ENCODE results near the gene MMP24. TPM values are rescaled to one million over a fixed set of nuclear protein-coding genes. Genes with fewer than 3 reads are reported as not detected.

The MMP24 gene
- total RNA-seq, 2 experiments from 2014 or later = not detected

GRCh38 chr20:35300469-35301262, 74.2 kb downstream of the MMP24 start:
- H3K27ac Mint-ChIP-seq = no peak overlapping the region
- TF ChIP-seq, protein P1, sequence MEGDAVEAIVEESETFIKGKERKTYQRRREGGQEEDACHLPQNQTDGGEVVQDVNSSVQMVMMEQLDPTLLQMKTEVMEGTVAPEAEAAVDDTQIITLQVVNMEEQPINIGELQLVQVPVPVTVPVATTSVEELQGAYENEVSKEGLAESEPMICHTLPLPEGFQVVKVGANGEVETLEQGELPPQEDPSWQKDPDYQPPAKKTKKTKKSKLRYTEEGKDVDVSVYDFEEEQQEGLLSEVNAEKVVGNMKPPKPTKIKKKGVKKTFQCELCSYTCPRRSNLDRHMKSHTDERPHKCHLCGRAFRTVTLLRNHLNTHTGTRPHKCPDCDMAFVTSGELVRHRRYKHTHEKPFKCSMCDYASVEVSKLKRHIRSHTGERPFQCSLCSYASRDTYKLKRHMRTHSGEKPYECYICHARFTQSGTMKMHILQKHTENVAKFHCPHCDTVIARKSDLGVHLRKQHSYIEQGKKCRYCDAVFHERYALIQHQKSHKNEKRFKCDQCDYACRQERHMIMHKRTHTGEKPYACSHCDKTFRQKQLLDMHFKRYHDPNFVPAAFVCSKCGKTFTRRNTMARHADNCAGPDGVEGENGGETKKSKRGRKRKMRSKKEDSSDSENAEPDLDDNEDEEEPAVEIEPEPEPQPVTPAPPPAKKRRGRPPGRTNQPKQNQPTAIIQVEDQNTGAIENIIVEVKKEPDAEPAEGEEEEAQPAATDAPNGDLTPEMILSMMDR (IDR thresholded peaks at IDR 0.05) = no peak

DNA sequence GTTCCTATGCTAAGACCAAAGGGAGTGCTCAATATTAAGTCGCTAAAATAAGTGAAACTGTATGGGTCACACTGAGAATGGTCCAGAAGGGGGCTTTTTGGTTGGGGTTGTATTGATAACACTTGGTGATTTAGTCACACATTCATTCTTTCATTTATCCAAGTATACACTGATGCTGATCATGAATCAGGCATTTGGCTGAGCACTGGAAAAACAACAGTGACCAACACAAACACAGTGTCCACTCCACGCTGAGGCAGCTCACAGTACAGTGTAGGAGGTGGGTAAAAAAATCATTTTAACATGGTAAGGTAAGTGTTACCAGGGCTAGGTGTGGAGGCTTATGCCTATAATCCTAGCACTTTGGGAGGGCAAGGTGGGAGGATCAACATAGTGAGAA, 74.9 kb downstream of the MMP24 start:
- TF ChIP-seq, protein P1 (IDR thresholded peaks at IDR 0.05) = no peak
- H3K27ac ChIP-seq (ENCODE audit: low read depth in 1 of 2, low read length in 2 of 2) = no peak overlapping the region
- no peak overlapping the region for H3K4me3 ChIP-seq (ENCODE audit: low read length)
- H3K27me3 Mint-ChIP-seq = no peaks in the 10 kb centered on the region
- intact Hi-C loops (cut with DNase I, micrococcal nuclease) = loop anchor here in 1 of 2 experiments (10.0 kb wide), 1 partner anchor 157 kb away; the partner anchor contains the start of gene EDEM2
- ATAC-seq (ENCODE audit: poor library complexity) (no peak), DNase-seq (no peak)
- H3K9me3 Mint-ChIP-seq = no peaks in the 10 kb centered on the region
- no peaks in the 10 kb centered on the region for H3K27me3 ChIP-seq (ENCODE audit: control insufficient read depth in 1 of 2, insufficient read depth in 2 of 2, low read length in 2 of 2)
- ChIA-PET CTCF (no interaction called here), POLR2A (no interaction called here)
- H3K27ac Mint-ChIP-seq = no peak overlapping the region
- peaks cover 8% of the 10 kb centered on the region for H3K4me1 Mint-ChIP-seq (ENCODE audit: low read depth)
- no peaks in the 10 kb centered on the region for H3K9me3 ChIP-seq (ENCODE audit: control insufficient read depth in 1 of 2, insufficient read depth in 1 of 2, low read length in 2 of 2)
- H3K4me3 Mint-ChIP-seq = no peak overlapping the region
- H3K4me1 ChIP-seq (ENCODE audit: insufficient read depth, low read length) = peaks cover 10% of the 10 kb centered on the region
- peaks cover 8% of the 10 kb centered on the region for H3K36me3 ChIP-seq (ENCODE audit: insufficient read depth, low read length)
- H3K36me3 Mint-ChIP-seq (ENCODE audit: low read depth) = peaks cover 5% of the 10 kb centered on the region

More at GRCh38 chr20:35300469-35301262, 74.2 kb downstream of the MMP24 start:
- peaks cover 8% of the 10 kb centered on the region for H3K4me1 Mint-ChIP-seq (ENCODE audit: low read depth)
- H3K36me3 Mint-ChIP-seq (ENCODE audit: low read depth) = no peaks in the 10 kb centered on the region
- CTCF ChIA-PET = no interaction called here
- no peaks in the 10 kb centered on the region for H3K9me3 Mint-ChIP-seq
- Histone ChIP-seq H3K36me3 (ENCODE audit: insufficient read depth, low read length) (peaks cover under 1% of the 10 kb centered on the region), H3K4me3 (ENCODE audit: low read length) (no peak overlapping the region), H3K27ac (ENCODE audit: low read depth in 1 of 2, low read length in 2 of 2) (no peak overlapping the region), H3K4me1 (ENCODE audit: insufficient read depth, low read length) (peaks cover 10% of the 10 kb centered on the region), H3K9me3 (ENCODE audit: control insufficient read depth in 1 of 2, insufficient read depth in 1 of 2, low read length in 2 of 2) (no peaks in the 10 kb centered on the region), H3K27me3 (ENCODE audit: control insufficient read depth in 1 of 2, insufficient read depth in 2 of 2, low read length in 2 of 2) (no peaks in the 10 kb centered on the region)
- intact Hi-C loops (cut with DNase I, micrococcal nuclease) = loop anchor here in 1 of 2 experiments (10.0 kb wide), 1 partner anchor 156 kb away; the partner anchor contains the start of gene EDEM2
- POLR2A ChIA-PET = no interaction called here
- no peak overlapping the region for H3K4me3 Mint-ChIP-seq
- no peak for ATAC-seq (ENCODE audit: poor library complexity)
- no peaks in the 10 kb centered on the region for H3K27me3 Mint-ChIP-seq
- DNase-seq = no peak

DNA sequence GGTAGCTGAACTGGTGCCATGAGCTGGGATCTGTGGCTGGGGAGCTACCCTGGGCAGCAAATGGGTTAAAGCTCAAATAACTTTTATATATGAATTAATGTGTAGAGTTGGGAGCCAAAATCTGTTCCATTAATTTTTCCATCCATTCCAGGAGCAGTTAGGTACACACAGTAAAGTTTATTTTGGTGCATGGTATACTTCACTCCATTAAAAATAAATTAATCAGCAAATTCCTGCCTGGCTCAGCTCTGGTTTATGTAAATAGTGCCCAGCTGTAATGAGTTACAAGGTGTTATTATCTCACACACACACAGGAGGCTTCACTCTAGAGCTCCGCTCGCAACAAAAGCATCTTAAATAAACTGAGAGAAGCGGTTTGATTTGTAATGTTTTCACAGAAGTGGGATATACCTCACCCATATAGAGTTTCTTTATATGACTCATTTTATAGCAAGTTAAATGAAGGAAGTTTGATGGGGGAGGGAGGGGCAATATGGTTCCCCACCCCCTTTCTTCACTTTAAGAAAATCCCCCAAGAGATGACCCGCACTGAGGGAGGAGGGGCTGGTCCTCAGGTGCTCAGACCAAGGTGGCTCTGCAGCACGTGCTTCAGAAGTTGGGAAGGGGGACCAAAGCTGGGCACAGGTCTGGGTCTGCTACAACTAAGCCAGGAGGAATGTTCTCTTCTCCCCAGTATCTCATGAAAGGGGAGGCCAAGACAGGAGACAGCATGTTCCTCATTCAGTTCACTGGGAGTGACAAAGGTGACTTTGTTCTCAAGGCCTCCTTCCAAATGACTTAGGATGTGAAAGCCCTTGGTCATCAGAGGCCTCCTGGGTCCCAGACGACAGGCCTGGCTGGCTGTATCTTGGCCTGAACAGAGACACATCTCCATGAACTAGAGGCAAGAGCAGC, 76.2 kb downstream of the MMP24 start:
- ChIA-PET CTCF (interaction anchor here (1.0 to 1.6 kb wide), 3 partner anchors 13 to 145 kb away, joined by 3 to 12 read pairs (median 7); partner anchors contain the start of gene EIF6), POLR2A (no interaction called here)
- TF ChIP-seq, protein P1 (IDR thresholded peaks at IDR 0.05) = no peak
- H3K27ac Mint-ChIP-seq = no peak overlapping the region
- Histone ChIP-seq H3K9me3 (ENCODE audit: control insufficient read depth in 1 of 2, insufficient read depth in 1 of 2, low read length in 2 of 2) (no peaks in the 10 kb centered on the region), H3K27me3 (ENCODE audit: control insufficient read depth in 1 of 2, insufficient read depth in 2 of 2, low read length in 2 of 2) (no peaks in the 10 kb centered on the region), H3K36me3 (ENCODE audit: insufficient read depth, low read length) (peaks cover 10% of the 10 kb centered on the region), H3K4me1 (ENCODE audit: insufficient read depth, low read length) (peaks cover 17% of the 10 kb centered on the region), H3K27ac (ENCODE audit: low read depth in 1 of 2, low read length in 2 of 2) (no peak overlapping the region), H3K4me3 (ENCODE audit: low read length) (no peak overlapping the region)
- H3K27me3 Mint-ChIP-seq = no peaks in the 10 kb centered on the region
- DNase-seq (no peak), ATAC-seq (ENCODE audit: poor library complexity) (no peak)
- peaks cover 5% of the 10 kb centered on the region for H3K36me3 Mint-ChIP-seq (ENCODE audit: low read depth)
- no peak overlapping the region for H3K4me3 Mint-ChIP-seq
- intact Hi-C loops (cut with DNase I, micrococcal nuclease) = loop anchor here (1.0 to 10.0 kb wide), 3 partner anchors 137 to 158 kb away; partner anchors contain the start of gene EDEM2 (in 1 of the 2)
- no peaks in the 10 kb centered on the region for H3K9me3 Mint-ChIP-seq
- H3K4me1 Mint-ChIP-seq (ENCODE audit: low read depth) = peaks cover 8% of the 10 kb centered on the region

Measured in CD4-positive, alpha-beta T cell (primary cell).